Activated T-cell treated with anti-CD3 and anti-CD28 coated beads for 4 hours (primary cell): ENCODE data around the gene TF.
"Not testable (repeated sequence)": the region's sequence is repeated elsewhere in the genome, so short reads cannot be mapped to it uniquely, and the experiment has no call there.

Experiments used
- DNase-seq: peaks from one replicate; pipeline ENCODE4 v3.0.0-alpha.2; 2020

Gene TF

GRCh38 chr3:133745981-133746711 is at the start of gene TF:
Gene TF, plus strand, starts transcription at chr3:133746393. Its CDS starts 48 bp downstream, at chr3:133746441.
- no peak for DNase-seq

- no peak for DNase-seq
Measured at GRCh38 chr3:133697960-133698359, 48.2 kb upstream of the TF start.

DNA sequence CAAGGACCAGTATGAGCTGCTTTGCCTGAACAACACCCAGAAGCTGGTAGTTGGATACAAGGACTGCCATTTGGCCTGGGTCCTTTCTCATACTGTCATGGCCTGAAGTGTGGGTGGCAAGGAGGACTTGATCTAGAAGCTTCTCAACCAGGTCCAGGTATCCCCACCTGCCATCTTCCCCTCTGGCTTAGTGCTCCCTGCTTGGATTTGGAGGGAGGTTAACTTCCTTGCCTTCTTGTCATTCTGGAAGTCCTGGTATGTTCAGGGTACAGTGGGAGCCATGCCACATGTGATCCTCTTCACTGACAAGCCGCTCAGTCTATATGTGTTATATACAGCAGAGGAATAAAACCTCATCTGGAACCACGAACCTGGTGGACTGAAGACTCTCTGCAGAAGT is 46.7 kb upstream of the TF start:
- DNase-seq: no peak

- no peak for DNase-seq
Measured at GRCh38 chr3:133699903-133700302, 46.3 kb upstream of the TF start.

DNA sequence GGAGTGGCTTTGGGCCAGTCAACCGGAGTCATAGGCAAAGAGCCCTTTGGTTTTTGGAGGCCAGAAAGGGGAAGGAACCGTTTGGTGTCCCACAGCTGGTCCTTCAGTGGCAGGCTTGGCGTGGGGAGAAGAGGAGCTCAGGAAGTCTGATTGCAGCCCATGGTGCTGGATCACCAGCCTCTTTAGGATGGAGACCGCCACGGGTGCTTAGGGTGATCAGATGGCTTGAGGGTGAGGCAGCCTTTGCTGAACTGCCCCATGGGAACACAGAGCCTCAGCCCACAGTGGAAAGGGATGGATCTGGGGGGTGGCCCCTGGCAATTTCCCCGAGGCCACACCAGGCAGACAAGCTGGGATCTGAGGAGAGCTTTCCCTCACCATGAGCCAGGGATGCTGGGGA is 45.8 kb upstream of the TF start:
- DNase-seq: no peak

- no peak for DNase-seq
Measured at GRCh38 chr3:133701435-133702358, 44.5 kb upstream of the TF start.

- no peak for DNase-seq
Measured at GRCh38 chr3:133703915-133704314, 42.3 kb upstream of the TF start.

GRCh38 chr3:133706033-133706432 is 40.2 kb upstream of the TF start:
- no peak for DNase-seq

GRCh38 chr3:133709139-133709750 is 36.9 kb upstream of the TF start:
- no peak for DNase-seq

DNA sequence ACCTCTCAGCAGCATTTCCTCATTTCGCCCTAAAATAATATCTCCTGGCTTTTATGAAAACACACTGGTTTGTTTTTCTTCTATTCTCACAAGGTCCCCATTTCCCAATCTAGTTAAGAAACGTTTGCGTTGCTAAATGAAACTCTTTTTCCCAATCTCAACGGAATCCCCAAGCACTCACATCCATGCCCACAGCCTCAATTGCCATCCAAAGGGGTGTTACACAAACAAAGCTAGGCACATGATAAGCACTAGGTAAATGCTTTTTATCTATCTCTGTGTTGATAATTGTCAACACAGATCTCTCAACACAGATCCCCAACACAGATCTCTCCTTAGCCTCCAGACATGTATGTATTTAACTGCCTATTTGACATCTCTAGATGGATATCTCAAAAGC is 35.2 kb upstream of the TF start:
- DNase-seq: no peak

GRCh38 chr3:133712017-133712416 is 34.2 kb upstream of the TF start:
- DNase-seq: no peak

DNA sequence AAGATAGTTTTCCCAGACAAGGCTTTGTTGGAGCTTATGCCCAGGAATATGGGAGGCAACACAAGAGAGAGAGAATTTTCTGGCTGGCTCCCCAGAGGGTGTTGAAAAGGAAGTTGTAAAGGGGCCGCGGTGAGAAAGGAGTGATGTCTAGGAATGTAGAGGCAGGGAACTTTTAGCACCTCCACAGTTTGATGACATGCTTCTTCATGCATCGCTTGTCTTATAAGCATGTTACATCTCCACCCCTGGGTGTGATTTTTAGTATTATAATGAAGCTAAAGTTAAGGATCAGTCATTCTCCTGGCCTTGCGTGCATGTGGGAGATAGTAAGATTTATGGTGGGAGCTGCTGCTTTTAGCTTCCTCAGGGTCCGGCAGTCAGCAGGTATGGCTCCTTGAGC is 32.8 kb upstream of the TF start:
- no peak for DNase-seq

DNA sequence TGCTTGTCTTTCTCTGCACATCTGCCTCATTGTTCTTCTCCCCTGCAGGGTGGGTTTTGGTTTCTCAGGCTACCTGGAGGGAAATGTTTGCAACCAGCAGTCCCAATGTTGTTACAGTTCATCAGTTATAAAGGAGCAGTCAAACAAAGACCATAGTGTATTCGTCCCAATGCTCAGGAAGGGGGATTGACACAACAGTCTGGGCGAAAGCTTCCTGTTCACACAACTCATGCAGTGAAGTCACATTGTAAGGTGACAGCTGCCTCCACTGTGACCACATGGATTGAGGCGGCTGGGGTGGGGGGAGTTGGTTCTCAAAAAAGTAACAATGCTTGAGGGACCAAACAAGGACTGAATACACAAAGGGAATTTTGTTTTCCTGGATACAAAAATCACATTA is 28.8 kb upstream of the TF start:
- no peak for DNase-seq

DNA sequence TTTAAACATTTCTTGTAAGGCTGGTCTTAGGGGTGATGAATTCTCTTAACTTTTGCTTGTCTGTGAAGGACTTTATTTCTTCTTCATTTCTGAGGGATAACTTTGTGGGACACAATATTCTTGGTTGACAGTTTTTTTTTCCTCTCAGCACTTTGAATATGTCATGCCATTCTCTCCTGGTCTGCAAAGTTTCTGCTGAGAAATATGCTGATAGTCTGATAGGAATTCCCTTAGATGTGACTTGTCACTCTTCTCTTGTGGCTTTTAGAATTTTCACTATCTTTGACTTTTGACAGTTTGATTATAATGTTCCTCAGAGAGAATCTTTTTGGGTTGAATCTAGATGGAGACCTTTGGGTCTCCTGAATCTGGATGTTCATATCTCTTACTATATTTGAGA is 23.3 kb upstream of the TF start:
- DNase-seq: no peak

DNA sequence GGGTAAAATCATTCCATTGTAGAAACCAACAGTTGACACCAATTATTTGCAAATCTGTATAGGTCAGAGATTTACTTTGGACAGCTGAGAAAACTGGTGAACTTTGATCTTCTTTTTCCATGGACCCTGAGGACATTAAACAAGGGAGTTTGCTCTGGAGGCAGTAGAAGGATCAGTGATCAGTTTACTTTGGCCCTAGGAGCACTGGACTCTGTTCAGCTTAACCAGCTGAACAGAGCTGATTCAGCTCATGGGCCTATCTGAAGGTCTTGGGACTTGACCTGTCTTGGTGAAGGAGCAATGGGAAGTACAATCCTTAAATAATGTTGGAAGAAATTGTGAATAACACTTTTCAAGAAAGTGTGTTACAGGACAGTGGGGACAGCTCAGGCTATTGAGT is 15.2 kb upstream of the TF start:
- no peak for DNase-seq

DNA sequence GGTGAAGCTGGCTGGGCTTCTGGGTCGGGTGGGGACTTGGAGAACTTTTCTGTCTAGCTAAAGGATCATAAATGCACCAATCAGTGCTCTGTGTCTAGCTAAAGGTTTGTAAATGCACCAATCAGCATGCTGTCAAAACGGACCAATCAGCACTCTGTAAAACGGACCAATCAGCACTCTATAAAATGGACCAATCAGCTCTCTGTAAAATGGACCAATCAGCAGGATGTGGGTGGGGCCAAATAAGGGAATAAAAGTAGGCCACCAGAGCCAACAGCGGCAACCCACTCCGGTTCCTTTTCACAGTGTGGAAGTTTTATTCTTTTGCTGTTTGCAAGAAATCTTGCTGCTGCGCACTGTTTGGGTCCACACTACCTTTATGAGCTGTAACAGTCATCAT is 14.0 kb upstream of the TF start:
- not testable (repeated sequence) for DNase-seq

GRCh38 chr3:133733226-133733625 is 13.0 kb upstream of the TF start:
- no peak for DNase-seq

DNA sequence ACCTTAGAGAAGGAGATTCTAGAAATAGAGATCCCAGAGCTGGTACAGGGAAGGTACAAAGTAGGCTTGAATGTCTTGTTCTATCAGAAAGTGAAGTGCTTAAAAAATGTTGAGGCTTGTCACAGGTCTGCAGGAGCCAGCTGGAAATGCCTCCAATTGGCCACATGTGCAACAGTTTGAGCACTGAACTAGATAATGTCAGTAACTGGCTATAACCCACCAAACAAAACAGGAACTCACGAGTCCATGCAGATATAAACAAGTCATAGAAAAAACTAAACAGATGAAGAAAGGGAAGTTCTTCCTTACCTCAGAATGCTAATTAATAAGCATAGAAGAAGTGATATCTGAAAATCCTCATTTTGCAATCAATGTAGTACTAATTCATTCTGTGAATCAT is 11.9 kb upstream of the TF start:
- DNase-seq: no peak

DNA sequence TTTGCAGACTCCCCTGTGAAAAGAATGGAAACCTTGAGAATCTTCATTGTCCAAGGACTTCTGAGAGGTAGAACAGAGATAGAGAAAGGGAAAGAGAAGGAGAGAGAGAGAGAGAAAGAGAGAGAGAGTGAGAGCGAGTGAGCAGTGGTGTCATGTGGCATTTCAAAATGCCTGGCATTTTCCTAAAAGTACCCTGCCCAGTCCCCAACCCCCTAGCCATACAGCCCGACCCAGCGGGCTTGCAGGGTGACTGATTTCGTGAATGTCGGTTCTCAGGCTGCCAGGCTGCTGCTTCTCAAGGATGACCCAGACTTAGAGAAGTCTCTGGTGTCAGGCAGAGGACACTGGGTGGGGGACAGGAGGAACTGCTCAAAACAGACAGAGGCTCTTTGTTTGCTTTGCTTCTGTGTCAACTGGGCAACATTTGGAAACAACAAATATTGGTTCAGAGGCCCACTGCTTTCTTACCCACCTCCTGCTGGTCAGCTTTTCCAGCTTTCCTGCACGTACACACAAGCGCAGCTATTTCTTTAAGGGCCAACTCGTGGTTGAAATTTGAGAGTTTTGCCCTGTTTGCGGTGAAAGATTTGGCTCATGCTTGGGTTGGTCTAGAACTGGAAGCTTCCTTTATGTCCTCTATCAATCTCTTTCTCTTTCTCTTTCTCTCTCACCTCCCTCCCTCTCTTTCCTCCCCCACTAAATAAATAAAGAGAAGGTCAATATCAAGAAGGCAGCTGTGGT is 3.7 kb upstream of the TF start:
- no peak for DNase-seq

GRCh38 chr3:133744241-133744640 is 2.0 kb upstream of the TF start:
- DNase-seq: no peak

- no peak for DNase-seq
Measured at GRCh38 chr3:133745108-133745507, 1.1 kb upstream of the TF start.

DNA sequence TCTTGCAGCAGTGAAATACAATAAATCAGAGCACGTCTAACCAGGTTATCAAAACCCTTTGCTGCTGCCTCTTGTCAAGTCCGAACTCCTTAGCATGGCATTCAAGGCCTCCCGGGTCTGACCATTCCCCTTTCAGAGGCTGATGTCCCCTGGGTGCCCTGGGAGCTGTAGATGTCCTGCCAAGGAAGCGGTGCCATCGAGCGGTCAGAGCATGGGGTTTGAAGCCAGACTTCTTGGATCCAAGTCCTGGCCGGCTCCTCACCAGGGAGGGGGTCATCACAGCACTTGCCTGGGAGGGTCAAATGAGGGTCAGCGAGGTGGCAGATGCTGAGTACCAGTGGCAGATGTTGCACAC is 496 bp downstream of the TF start:
- no peak for DNase-seq

GRCh38 chr3:133747373-133747772 is 1.2 kb downstream of the TF start:
- no peak for DNase-seq
